Mucosa of gallbladder (tissue), 1 donor: ENCODE results near the gene PPARG. TPM values are rescaled to one million over a fixed set of nuclear protein-coding genes. Genes with fewer than 3 reads are reported as not detected.

Experiments
- DNase-seq: peaks from one replicate; pipeline ENCODE4 v3.0.0-alpha.2; 2020; ENCODE audit warnings: low spot score
- total RNA-seq: library from RNA; stranded (reverse); gene quantifications from one replicate; pipeline ENCODE4 v1.2.1, GENCODE V29; 2021
- donor health status: DM: no; HTN: no; CAD: no.

PPARG gene
- total RNA-seq, 1 donor from 2014 or later, result 13.0 TPM

DNA sequence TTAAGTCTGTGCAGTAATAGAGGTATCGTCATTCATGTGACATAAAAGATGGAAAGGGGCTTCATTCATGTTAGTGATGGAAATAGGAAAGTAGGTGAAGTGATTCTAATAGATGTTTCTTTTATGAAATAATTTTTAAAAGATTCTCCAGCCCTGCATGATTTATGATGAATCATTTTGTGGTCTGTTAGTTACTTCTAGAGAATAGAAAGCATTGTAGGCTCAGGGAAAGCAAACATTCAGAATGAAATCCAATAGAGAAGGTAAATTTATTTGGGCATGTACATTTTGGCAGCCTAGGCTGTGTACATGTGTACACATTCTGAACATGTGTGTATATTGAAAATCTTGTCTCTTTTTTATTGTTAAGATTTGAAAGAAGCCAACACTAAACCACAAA, 23.1 kb downstream of the PPARG start:
- no peak for DNase-seq

DNA sequence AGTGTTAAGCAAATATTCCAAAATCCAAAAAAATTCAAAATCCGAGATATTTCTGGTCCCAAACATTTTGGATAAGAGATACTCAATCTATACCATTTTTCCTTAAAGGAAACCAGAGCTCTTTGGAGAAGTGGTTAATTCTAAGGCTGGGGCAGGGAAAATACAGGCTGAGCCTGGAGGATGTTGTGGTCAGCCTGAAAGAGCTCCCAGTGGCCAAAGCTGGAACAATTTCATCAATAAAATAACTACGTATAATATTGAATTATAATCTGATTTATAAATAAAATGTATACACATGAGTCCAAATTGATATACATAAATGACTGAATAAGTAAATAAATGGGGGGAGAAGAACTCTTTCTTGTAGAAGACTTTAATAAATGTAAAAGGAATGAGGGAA, 24.6 kb downstream of the PPARG start:
- no peak for DNase-seq

DNA sequence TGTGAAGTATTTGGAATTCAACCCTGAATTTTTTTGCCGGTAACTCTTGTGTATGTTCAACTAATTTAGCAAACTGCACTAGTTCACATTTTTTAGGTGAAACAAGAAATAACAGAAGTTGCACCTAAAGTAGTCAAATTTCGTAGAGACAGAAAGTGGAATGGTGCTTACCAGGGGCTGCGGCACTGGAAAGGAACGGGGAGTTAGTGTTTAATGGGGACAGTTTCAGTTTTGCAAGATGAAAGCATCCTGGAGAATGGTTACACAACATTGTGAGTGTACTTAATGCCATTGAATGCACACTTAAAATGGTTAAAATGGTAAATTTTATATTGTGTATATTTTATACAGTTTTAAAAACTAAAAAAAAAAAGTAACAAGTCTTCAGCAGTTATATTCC, 27.4 kb downstream of the PPARG start:
- no peak for DNase-seq

DNA sequence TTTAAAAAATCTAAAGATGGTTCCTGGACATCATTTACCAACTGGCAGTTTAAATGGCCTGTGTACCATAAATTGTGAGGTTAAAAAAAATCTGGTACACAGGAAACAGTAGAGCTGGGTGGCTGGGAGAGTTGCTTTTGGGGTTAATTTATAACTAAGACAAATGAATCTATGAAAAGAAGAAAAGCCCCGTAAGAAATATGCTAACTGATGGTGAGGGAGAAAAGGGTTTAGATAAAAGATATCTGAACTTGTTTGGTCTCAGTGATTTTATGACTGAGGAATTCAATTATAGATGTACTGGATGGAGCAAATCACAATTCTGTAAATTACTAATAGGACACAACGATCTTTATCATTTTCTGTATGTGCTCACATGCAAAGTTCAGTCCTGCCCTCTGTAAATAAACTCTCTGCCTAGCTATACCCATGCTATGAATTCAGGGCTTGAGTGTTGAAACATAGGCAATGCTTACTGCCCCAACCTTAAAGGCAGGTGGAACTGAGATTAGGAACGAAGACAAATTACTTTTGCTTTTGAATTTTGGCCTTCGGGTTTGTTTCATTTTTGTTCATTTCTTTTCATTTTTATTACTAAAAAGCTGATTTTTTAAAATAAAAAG, 28.0 kb downstream of the PPARG start:
- DNase-seq, result no peak

DNA sequence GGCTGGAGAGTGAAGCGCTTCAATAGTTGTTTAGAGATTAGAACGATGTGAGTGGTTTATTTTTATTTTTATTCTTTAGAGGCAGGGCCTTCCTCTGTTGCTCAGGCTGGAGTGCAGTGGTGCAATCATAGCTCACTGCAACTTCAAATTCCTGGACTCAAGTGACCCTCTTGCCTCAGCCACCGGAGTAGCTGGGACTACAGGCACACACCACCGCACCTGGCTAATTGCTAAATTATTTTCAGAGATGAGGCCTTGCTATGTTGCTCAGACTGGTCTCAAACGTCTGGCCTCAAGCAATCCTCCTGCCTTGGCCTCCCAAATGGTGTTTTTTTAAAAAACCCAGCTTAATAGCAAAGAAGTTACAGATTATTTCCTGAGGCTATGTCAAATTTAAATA, 29.0 kb downstream of the PPARG start:
- DNase-seq, result no peak

DNA sequence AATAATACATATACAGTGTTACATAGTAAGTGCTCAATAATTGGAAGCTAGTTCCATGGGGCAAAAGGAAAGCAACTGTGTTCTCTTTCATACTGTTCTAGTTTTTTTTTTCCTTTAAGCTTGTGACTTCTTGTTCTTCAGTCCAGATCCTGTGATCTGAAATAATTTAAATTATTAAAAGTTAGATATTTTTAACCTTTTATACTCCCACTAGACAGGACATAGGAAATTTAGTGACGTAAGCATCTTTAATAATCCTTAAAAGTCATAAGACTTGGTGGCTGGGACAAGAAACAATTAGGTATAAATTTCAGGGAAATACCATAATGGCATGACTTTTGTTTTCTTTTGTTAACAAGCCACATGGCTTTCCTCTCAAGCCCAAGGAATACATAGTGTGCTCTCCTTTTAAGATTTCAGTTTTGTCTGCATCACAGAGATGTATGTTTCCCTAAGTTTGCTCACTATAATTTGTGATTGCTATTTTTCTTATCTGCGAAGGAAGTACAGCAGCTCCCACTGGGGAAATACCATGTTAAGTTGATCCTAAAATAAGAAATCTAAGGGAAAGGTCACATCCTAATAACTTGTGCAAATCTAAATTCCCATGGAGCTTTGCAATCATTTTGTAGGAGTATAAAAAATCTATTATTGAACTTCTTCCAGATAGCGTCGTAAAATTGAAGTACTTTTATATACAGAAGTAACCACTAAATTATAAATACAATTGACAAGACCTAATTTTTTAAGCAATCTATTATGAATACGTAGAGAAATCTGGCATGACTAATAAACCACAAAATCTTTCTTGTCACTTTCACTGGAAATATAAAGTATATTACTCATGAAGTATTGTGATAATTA, 30.1 kb downstream of the PPARG start:
- DNase-seq, result no peak

DNA sequence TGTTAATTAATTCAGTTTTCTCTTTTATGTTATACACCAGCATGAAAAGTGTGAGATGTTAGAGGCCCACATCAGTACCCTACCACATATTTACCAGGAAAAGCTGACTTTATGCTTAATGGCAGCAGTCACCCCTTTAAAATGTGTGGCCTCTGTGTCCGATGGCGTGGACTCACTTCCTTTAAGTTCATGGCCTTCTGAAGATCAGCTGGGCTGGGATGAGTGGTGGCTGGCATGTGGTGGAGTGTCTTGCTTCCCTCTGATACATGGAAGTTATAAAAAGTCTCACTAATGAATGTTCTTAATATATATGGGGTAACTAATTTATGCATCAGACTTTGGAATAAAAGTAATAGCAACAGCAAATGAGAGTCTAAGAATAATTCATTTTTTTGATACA, 32.1 kb downstream of the PPARG start:
- no peak for DNase-seq

DNA sequence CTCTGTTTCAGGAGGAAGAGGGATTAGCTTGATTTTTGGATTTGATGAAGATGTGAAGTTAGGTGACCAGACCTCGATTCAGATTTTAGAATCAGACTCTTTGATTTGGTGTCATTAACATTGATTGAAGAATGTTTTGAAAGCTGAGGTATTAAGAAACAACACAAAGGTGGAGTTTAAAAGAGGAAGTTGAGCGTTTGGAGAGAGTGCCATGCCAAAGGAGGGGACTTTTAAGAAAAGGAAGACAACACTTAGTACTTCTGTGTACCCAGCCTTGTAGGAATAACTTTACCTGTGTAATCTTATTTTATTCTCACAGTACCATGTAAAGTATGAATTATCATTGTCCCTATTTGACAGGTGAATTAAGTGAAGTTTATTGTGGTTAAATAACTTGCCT, 34.4 kb downstream of the PPARG start:
- no peak for DNase-seq

DNA sequence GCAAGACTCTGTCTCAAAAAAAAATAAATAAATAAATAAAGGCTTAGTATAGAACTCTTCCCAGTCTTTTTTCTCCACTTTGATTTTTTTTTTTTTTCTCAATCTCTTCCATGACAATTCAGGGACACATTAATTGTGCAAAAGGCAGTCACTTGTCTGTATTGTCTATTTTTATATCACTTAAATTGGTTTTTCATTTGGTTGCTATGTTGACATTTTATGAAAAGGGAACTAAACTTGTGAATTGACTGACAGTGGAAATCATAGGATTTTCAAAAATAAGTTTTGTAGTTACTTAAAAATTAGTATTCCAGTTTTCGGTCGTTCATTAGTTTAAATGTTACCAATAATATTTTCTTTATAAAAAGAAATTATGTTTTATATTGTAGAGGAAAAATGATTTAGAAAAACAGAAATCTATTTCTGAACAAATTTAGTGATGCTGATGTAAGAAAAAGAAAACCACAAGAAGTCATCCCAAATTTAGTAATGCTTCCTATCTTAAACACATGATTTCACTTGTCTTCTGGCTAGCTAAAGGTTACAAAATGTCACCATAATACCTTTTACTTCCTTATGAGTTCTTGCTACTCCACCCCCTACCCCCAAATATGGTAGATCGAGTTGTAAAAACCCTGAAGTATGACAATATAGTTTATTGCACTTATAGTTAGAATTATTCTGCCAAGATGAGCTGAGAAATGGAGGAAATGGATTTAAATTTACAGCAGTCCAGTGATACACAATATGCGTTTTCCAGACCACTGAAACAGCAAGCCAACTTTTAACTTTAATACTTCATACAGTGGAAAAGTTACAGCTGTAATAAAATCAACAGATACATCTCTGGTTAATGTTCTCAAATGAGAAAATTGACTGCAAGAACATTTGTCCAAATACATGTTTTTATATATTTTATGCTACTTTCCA, 37.0 kb downstream of the PPARG start:
- DNase-seq, result no peak

DNA sequence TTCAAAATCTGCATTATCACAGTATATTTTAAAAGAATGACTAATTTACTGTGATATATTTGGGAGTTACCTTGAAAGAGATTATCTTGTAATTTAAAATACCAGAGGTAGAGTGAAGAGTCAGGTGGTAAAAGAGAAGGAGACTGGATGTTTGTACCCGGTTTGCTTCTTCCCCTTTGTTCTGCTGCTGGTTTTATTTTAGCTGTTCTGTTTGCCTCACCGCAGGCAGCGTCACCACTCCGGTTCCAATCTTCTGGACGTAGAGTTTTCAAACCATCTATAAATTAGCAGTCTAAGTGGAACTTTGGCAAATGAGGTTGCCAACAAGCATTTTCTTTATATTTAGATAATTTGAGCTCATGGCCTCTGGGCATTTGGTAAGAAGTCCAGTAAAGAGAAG, 38.2 kb downstream of the PPARG start:
- no peak for DNase-seq

DNA sequence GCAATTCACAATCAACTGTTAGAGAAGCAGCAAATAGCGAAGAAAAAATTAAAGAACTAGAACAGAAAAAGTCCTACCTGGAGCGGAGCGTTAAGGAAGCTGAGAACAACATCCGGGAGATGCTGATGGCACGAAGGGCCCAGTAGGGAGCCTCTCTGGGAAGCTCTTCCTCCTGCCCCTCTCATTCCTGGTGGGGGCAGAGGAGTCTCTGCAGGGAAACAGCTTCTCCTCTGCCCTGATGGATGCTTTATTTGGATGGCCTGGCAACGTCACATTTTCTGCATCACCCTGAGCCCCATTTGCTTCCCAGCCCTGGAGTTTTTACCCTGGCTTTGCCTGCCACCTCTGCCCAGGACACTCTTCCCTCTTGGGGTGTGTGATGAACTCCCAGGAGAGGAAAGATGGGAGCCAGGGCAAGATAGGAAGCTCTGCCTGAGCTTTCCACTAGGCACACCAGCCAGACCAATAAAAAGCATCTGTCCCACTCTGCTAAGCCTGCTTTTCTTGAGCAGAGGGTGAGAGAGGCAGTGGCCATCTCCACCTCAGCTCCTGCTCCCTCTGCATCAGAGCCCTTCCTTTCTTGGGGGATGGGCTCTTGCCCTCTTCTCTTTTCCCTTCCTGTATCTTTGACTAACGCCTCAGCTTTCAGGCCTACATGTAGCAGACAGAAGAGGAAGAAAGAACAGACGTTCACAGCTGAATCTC, 39.4 kb downstream of the PPARG start:
- DNase-seq, result no peak

DNA sequence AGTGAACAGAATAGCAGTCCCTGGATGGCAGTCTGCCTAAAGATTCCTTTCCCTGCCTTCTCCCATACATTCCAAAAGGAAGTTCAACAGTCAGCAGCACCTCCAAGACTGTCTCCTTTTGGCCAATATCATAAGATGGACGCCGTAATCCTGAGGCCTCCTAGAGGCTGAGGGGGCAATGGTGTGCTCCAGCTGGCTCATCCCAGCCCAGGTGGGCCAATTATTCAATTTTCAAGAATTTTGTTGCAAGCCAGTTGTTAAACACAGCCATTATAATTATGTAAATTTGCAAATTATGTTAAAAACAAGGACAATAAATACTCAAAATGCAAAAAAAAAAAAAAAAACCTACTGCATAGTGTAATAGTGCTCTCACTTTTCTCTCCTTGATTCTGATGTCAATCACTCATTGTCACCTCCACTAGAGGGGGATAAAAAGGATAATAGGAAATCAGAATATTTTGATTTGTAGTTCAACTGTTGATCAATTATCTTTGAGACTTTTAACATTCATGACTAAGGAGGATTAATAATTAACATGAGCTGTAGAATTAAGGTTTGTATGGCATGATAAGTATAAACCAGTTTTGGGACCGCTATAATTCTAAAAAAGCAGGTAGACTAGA, 40.1 kb downstream of the PPARG start:
- DNase-seq, result no peak

DNA sequence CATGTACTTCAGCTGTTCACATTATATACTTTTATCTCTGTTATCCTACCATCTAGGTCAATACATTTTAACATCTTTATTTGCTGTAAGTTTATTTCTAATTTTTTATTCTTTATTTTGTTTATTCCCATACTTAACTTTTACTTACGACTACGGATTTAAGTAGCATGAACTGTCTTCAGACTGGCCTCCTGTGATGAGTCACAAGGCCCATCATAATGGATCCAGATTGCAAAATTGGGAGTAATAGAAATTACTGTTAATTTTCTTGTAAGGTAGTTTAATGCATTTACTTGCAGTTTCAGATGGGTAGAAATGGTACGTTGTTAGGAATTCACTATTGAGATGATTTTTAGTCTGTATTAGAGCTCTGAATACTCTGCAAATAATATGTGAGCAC, 45.9 kb downstream of the PPARG start:
- no peak for DNase-seq

DNA sequence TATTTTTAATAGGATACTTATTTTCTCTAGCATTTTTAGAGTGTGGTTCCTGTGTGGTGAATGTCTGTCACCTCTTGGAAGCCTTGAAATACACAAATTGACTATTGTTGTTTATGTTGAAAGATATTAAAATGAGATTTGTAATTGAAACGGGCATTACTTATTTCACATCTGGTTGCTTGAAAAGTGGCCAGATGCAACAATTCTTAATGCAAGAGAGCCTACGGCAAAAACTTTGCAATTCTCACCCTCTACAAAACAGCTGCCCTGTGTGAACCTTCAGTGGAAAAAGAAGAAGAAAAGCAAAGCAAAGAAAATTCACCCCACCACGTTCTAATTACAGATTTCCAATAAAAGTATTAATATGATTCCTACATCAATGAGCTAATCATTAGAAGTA, 46.6 kb downstream of the PPARG start:
- no peak for DNase-seq

DNA sequence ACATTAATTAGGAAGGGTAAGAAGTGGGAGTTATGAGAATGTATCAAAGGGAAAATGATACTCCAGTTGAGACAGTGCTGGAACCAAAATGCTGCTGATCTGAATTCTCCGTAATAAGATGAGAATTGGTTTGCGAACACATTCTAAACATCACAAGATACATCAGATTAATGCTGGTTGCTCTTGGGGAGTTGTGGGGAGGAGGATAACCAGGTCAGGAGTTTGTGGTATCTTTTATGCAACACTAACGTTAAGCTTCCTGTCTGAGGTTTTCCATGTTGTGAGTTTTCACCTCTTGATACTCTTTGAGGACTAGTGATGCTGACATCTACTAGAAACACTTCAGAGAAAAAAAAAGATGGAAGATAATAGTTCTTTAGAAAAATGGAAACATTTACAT, 47.2 kb downstream of the PPARG start:
- DNase-seq, result no peak

DNA sequence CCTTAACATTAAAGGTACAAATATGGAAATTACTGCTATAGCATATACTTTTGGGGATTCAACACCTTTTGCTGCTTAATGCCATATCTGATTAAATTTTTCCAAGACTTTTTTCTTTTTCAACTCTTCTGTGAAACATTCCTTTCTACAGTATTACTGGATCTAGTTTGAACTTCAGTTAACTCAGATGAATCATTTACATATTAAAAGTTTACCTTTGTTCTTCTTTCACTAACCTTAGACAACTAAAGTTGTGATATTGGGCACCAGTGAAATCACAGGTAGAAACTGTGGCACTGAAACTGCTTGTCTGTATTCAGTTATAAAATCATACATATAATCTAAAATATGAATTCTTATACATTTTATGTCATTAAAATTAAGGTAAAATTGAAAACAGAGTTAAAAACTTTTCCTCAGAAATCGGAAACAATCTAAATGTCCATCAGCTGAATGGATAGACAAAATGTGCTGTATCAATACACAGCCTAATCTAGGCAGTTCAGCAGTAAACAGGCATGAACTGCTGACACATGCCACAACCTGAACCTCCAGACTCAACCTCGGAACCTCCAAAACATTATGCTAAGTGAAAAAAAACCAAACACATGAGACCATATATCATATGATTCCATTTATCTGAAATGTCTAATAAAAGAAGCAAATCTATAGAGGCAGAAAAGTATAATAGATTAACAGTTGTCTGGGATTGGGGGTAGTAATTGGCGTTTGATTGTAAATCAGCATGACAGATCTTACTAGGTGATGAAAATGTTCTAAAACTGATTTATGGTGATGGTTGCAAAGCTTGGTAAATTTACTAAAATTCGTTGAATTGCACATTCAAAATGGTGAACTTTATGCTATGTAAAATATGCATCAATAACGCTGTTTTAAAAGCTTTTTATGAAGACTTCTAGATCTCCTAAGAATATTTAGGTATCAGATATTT, 50.0 kb downstream of the PPARG start:
- DNase-seq, result no peak

DNA sequence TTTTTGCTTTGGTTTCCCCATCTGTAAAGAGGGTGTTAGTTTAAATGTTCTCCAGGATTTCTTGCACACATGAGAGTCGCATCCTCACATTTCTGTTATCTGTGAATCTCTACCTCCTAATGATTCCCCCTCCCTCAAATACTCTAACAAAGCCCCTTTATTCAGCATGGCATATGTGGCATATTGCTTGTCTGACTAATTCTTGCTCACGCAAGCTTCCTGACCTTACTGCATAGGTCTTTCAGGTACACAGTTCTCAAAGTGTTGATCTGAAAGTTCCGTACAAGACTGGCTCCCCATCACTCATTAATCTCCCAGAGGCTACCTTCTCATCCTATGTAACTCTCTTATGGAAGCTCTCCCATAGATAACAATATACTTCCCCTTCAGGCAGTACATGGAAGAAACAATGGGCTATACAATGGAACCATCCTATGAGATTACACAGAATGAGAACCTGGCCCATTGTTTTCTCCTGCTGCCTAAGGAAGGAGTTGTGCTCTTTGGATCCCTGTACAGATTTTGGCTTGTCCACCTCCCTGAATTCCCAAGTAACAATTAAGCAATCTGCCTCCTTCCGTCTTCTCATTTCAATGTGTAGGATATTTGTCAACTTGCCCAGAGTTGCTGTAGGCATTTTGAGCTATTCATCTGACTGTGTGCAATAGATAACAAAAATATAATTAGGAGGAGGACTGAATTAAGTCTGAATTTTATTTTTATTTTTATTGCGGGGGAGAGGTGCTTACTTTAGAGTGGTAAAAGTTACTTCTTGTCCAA, 51.0 kb downstream of the PPARG start:
- DNase-seq, result no peak

DNA sequence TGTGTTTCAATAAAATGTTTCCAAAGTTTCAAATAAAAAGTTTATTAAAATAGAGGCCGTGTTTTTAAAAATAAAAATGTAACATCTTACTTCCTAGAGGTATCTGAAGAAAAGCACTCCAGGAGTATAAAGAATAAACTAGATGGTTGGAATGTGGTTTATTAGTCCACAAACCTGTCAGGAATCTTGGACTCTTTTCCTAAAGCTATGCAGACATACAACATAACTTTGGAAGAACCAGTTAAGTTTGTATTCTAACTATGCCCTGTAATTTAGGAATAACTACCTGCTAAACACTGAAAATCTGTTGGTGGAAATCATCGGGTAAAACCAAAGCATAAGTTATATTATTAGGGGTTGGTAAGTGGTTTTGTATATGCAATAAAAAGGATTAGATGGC, 51.6 kb downstream of the PPARG start:
- no peak for DNase-seq

DNA sequence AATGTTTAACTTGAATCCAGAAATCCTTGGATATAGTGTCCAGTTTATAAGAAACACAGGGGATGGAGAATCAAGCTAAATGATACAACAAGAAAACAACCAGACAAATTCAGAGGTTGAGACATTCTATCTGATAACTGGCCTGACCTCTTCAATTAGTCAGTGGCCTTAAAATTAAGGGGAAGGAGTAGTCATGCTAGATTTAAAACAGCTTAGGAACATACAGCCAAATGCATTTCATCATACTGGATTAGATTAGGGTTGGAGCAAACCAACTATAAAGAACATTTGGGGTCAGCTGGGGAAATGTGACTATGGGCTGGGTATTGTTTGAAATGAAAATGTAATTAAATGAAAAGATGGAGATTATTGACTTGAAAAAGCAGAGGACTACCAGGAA, 53.3 kb downstream of the PPARG start:
- no peak for DNase-seq
